ENCODE measurements around the gene GALNT2. TPM values are rescaled to one million over a fixed set of nuclear protein-coding genes. Genes with fewer than 3 reads are reported as not detected.

GALNT2 gene
- polyA plus RNA-seq, 10 donors = 59.2 to 77.0 (median 69.3) TPM

- no peak for DNase-seq
Observed at GRCh38 chr1:230127105-230128054, 60.3 kb downstream of the GALNT2 start.

- no peak for DNase-seq
Observed at GRCh38 chr1:230128569-230129285, 61.7 kb downstream of the GALNT2 start.

GRCh38 chr1:230129341-230129740 lies 62.3 kb downstream of the GALNT2 start:
- DNase-seq = no peak

- DNase-seq = no peak
Observed at GRCh38 chr1:230130172-230130944, 63.3 kb downstream of the GALNT2 start.

- no peak for DNase-seq
Observed at GRCh38 chr1:230131457-230131856, 64.4 kb downstream of the GALNT2 start.

- no peak for DNase-seq
Observed at GRCh38 chr1:230132758-230133157, 65.7 kb downstream of the GALNT2 start.

- DNase-seq = no peak
Observed at GRCh38 chr1:230135726-230136125, 68.7 kb downstream of the GALNT2 start.

- no peak for DNase-seq
Observed at GRCh38 chr1:230136453-230137336, 69.7 kb downstream of the GALNT2 start.

GRCh38 chr1:230137337-230137815 lies 70.3 kb downstream of the GALNT2 start:
- DNase-seq = peak in 1 of 3 donors; percentile 56

- DNase-seq = no peak
Observed at GRCh38 chr1:230138561-230139239, 71.7 kb downstream of the GALNT2 start.

GRCh38 chr1:230139315-230139714 lies 72.3 kb downstream of the GALNT2 start:
- DNase-seq = no peak

- no peak for DNase-seq
Observed at GRCh38 chr1:230139741-230140140, 72.7 kb downstream of the GALNT2 start.

- peak; percentile 37 to 81 (median 63) for DNase-seq
Observed at GRCh38 chr1:230140221-230141020, 73.4 kb downstream of the GALNT2 start.

GRCh38 chr1:230141021-230141648 lies 74.1 kb downstream of the GALNT2 start:
- DNase-seq = peak in 2 of 3 donors; percentile 59 to 65

GRCh38 chr1:230141797-230142607 lies 75.0 kb downstream of the GALNT2 start:
- DNase-seq = no peak

GRCh38 chr1:230142608-230143210 lies 75.7 kb downstream of the GALNT2 start:
- DNase-seq = peak in 2 of 3 donors; percentile 70 to 87

- no peak for DNase-seq
Observed at GRCh38 chr1:230143534-230143933, 76.5 kb downstream of the GALNT2 start.
